Measurements from ENCODE around the gene SDE2. TPM values are rescaled to one million over a fixed set of nuclear protein-coding genes. Genes with fewer than 3 reads are reported as not detected.

SDE2 gene
- total and polyA plus RNA-seq, 2 of the 8 experiments (the other 6 are each of a cell fraction or from before 2014, with no cell fraction given) = 8.5 to 16.7 TPM

DNA sequence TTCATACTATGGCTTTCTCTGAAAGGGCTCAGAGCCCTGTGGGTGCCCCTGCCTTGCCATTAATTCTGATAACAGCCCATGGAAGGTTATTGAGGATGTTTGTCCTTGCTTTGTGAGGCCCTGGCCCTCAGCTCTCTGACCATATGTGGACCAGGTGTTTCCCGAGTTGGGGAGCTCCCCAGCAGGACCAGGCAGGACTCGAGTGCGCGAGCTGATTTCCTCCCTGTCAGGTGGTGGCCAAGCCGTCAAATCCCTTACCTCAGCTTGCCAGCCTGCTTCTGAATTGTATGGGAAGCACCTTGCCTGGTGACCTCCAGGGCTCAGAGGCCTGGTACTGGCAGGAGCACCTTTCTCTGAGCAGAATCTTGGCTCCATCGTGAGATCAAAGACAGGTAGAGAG, 17.9 kb upstream of the SDE2 start:
- Histone ChIP-seq H4K20me1 (replicated peaks in 1 of 2; ENCODE audit: control insufficient read depth in 1 of 2, insufficient read depth in 2 of 2, low read length in 2 of 2) (no peaks in the 10 kb centered on the region), H4K5ac (ENCODE audit: insufficient read length, low read depth, low read length) (no peak overlapping the region), H3K14ac (ENCODE audit: insufficient read length) (no peak overlapping the region), H2BK120ac (replicated peaks; ENCODE audit: low read depth, low read length) (no peak overlapping the region), H3K4me3 (ENCODE audit: extremely low read depth in 1 of 4, insufficient read depth in 2 of 4, low read depth in 3 of 4, low read length in 4 of 4) (no peak overlapping the region), H3K4ac (replicated peaks; ENCODE audit: insufficient read length, low read depth, low read length) (peak overlapping the region; percentile 11), H3K79me2 (ENCODE audit: control insufficient read depth in 1 of 2, insufficient read depth in 2 of 2, low read length in 2 of 2) (no peaks in the 10 kb centered on the region), H2BK15ac (ENCODE audit: low read length) (no peak overlapping the region), H3K4me1 (replicated peaks in 1 of 4; ENCODE audit: control insufficient read depth in 3 of 4, insufficient read depth in 4 of 4, low read length in 3 of 4) (no peaks in the 10 kb centered on the region), H3K4me2 (ENCODE audit: insufficient read depth in 1 of 2, low read depth in 2 of 2, low read length in 2 of 2) (no peak overlapping the region), H3K56ac (replicated peaks; ENCODE audit: insufficient read length, low read depth, low read length) (no peak overlapping the region), H3K79me1 (ENCODE audit: low read depth, low read length) (no peaks in the 10 kb centered on the region), H3K23me2 (ENCODE audit: low read depth, low read length) (no peaks in the 10 kb centered on the region), H4K8ac (ENCODE audit: extremely low read depth, insufficient read depth, low read length) (peak overlapping the region; percentile 41; the same call in 1 of the 2 replicates), H2AFZ (ENCODE audit: low read length) (0 out of 2 replicates have a peak overlapping the region, but pooled peaks have one; percentile 47), H3K27ac (ENCODE audit: low read depth, low read length) (no peak overlapping the region), H2AK5ac (ENCODE audit: low read depth, low read length) (no peak overlapping the region), H4K91ac (replicated peaks; ENCODE audit: insufficient read length, low read length) (no peak overlapping the region), H3K27me3 (replicated peaks in 1 of 4; ENCODE audit: control insufficient read depth in 3 of 4, extremely low read depth in 1 of 4, insufficient read depth in 3 of 4, low read length in 3 of 4) (no peaks in the 10 kb centered on the region), H2BK5ac (ENCODE audit: low read depth, low read length) (no peak overlapping the region), H3K9ac (replicated peaks in 1 of 4; ENCODE audit: extremely low read depth in 1 of 4, low read depth in 3 of 4, low read length in 3 of 4) (no peak overlapping the region), H2BK20ac (ENCODE audit: low read length) (no peak overlapping the region), H3K23ac (ENCODE audit: insufficient read length) (no peak overlapping the region), H3K36me3 (ENCODE audit: control insufficient read depth in 2 of 4, insufficient read depth in 4 of 4, low read length in 3 of 4) (no peaks in the 10 kb centered on the region), H2BK12ac (ENCODE audit: low read depth, low read length) (no peak overlapping the region), H3K9me3 (ENCODE audit: insufficient read depth in 2 of 2, low read depth in 1 of 2, low read length in 1 of 2) (no peaks in the 10 kb centered on the region), H3K18ac (ENCODE audit: extremely low read depth, low read length) (no peak overlapping the region)
- no peak for DNase-seq (ENCODE audit: low read depth in 1 of 2, low spot score in 2 of 2)
- TF ChIP-seq, protein P1, sequence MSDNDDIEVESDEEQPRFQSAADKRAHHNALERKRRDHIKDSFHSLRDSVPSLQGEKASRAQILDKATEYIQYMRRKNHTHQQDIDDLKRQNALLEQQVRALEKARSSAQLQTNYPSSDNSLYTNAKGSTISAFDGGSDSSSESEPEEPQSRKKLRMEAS (IDR thresholded peaks at IDR 0.05) = no peak
- no peak for TF ChIP-seq CBX5 (IDR thresholded peaks at IDR 0.05; ENCODE audit: low read depth, low read length)
- TF ChIP-seq, protein P2, sequence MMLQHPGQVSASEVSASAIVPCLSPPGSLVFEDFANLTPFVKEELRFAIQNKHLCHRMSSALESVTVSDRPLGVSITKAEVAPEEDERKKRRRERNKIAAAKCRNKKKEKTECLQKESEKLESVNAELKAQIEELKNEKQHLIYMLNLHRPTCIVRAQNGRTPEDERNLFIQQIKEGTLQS (IDR thresholded peaks at IDR 0.05; ENCODE audit: insufficient read depth, low read depth, low read length) = no peak
- TF ChIP-seq GTF2F1 (IDR thresholded peaks at IDR 0.05; ENCODE audit: borderline replicate concordance, low read depth, low read length) = no peak
- TF ChIP-seq, protein P3, sequence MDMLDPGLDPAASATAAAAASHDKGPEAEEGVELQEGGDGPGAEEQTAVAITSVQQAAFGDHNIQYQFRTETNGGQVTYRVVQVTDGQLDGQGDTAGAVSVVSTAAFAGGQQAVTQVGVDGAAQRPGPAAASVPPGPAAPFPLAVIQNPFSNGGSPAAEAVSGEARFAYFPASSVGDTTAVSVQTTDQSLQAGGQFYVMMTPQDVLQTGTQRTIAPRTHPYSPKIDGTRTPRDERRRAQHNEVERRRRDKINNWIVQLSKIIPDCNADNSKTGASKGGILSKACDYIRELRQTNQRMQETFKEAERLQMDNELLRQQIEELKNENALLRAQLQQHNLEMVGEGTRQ (IDR thresholded peaks at IDR 0.05; ENCODE audit: low read length) = no peak
- no peak for TF ChIP-seq NANOG (IDR thresholded peaks at IDR 0.05; ENCODE audit: insufficient read depth, low read depth, low read length, poor library complexity, severe bottlenecking)
- TF ChIP-seq KDM5A (IDR thresholded peaks at IDR 0.05; ENCODE audit: low read length) = no peak
- no peak for TF ChIP-seq CHD1 (IDR thresholded peaks at IDR 0.05; ENCODE audit: low read depth, low read length)
- CTCF ChIA-PET (ENCODE audit: partially characterized antibody) = no interaction called here
- 83% methylated on average over 6 of the region's 6 CpGs; no CpG with 5 or more reads in 1 of the 2 experiments for WGBS, 2 experiments (ENCODE audit: extremely low coverage in 1 of 2, insufficient coverage in 1 of 2, insufficient read length in 1 of 2, insufficient replicate concordance in 2 of 2, low coverage in 1 of 2, low lambda C conversion rate in 2 of 2, missing lambda C conversion rate in 1 of 2)
- FAIRE-seq = no peak
- POLR2A ChIA-PET (ENCODE audit: partially characterized antibody) = interaction anchor here (1.2 to 1.6 kb wide), 2 partner anchors 45 to 48 kb away, joined by 3 to 6 read pairs; partner anchors contain the start of gene H3-3A

Data from H1 (cell line).